22Rv1 (cell line): ENCODE results near the gene ADGRD1.

Experiments used
- ZFX ChIP-seq: fragments of 450-650 bp; IDR thresholded peaks from 2 replicates; pipeline ENCODE4 v1.6.1; 2017; ENCODE audit warnings: antibody characterized with exemption, borderline replicate concordance
- TF ChIP-seq, protein P1 (sequence below): fragments of 450-650 bp; IDR thresholded peaks from 2 replicates; pipeline ENCODE4 v1.5.1; 2017; ENCODE audit warnings: mild to moderate bottlenecking

DNA sequence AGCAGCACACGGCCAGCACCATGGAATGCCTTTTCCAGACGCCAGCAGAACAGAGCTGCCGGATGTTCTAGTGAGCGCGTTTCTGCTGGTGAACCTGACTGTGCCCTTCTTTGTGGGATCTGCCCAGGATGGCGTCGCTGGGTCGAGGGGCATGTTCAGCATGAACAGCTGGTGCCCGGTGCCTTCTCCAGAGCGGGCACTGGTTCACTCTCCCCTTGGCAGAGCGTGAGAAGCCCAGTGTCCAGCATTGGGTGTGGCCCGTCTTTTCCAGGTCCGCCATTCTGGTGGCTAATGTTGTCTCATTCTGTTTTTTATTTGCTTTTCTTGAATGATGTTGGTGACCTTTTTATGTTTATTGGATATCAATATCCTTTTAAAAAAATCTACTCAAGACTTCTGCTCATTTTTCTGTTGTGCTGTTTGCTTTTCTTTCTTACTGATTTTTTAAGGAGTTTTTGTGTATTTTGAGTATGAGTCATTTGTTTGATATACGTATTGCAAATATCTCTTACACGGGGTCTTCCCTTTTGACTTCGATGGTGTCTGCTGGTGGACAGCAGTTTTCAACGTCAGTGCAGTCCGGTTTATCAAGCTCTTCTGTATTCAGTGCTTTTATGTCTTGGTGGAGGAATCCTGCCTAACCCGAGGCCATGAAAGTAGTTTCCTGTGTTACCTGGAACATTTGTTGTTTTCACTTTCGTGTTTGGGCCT lies 74.3 kb downstream of the ADGRD1 start:
- TF ChIP-seq, protein P1, sequence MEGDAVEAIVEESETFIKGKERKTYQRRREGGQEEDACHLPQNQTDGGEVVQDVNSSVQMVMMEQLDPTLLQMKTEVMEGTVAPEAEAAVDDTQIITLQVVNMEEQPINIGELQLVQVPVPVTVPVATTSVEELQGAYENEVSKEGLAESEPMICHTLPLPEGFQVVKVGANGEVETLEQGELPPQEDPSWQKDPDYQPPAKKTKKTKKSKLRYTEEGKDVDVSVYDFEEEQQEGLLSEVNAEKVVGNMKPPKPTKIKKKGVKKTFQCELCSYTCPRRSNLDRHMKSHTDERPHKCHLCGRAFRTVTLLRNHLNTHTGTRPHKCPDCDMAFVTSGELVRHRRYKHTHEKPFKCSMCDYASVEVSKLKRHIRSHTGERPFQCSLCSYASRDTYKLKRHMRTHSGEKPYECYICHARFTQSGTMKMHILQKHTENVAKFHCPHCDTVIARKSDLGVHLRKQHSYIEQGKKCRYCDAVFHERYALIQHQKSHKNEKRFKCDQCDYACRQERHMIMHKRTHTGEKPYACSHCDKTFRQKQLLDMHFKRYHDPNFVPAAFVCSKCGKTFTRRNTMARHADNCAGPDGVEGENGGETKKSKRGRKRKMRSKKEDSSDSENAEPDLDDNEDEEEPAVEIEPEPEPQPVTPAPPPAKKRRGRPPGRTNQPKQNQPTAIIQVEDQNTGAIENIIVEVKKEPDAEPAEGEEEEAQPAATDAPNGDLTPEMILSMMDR: no peak
- no peak for TF ChIP-seq ZFX
